ENCODE results near the gene RFK.

Gene RFK

DNA sequence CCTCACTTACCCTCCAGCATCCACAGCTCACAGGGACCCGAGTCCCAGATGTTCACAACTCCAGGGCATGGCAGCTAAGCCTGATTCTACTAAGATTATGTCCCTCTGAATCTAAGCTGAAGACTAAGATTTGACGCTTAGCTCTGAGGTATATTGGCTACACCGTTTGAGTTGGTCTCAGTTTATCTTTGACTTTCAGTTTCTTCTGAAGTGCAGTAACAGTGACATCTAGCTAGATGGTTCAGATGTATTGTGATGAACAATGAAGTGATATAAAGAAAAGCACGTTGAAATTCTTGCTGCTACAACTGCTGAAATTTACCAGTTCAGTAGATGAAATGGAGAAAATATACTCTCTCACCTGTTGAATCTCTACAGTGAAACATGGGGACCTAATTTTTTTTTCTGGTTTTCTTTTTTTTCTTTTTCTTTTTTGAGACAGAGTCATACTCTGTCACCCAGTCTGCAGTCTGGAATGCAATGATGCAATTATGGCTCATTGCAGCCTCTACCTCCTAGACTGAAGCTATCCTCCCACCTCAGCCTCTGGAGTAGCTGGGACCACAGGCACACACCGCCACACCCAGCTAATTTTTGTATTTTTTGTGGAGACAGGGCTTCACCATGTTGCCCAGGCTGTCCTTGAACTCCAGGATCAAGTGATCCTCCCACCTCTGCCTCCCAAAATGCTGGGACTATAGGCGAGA is 15.7 kb downstream of the RFK start:
- no peak for DNase-seq (ENCODE audit: low spot score)
- H3K4me3 ChIP-seq: no peak overlapping the region
- TF ChIP-seq CTCF (IDR thresholded peaks at IDR 0.05): no peak
- no peak overlapping the region for H3K27ac ChIP-seq

DNA sequence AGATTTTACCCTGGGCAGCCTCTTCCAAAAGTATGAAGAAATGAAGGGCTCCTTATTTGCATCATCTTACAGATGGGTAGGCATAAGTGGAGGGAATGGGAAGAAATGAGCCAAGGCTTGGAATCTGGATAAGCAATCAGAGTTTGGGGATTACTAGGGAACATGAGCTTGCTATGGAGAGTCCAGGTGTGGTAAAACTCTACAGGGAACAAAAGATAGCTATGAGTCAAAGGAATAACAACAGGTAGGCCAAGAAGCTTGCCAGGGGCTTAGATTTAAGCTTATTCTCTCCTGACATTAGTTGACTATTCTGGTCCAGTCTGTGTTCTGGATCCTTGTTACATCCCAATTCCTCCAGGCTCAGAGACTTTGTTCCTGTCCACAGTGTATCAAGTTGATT is 16.4 kb downstream of the RFK start:
- DNase-seq (ENCODE audit: low spot score): no peak
- no peak overlapping the region for H3K4me3 ChIP-seq
- H3K27ac ChIP-seq: no peak overlapping the region
- TF ChIP-seq CTCF (IDR thresholded peaks at IDR 0.05): no peak

DNA sequence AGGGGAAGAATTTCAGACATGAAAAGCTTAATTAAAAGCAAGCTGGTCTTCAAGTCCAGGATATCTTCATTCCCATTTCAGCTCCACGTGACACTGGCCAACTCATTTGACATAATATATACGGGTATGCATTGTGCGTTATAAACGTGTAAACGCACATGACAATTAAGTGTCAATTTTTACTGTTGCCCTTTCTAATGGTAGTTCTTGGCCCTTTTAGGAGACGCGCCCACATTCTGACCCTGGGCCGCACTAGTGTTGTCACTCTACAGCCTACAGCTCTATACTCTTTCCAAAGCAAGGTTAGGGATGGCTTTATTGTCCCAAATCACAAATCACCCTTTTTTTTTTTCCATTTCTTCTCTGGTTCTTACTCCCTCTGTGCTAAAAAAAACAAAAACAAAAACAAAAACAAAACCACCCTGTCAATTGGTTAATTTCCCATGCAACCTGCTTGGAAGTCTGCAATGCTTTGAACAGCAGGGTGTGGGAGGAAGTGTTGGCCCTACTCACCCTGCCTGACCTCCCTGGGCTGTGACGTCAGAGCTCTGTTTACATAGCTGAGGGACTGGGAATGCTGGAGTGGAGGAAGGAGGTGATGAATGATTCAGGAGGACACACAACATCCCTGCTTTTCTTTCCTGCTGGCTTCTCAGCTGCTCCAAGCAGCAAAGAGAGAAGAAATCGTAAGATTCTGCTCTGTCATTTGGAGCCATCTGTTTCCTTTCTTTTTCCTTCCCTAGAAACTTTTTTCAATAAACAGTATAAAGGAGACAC is 19.3 kb downstream of the RFK start:
- Histone ChIP-seq H3K27ac (no peak overlapping the region), H3K4me3 (no peak overlapping the region)
- no peak for DNase-seq (ENCODE audit: low spot score)
- no peak for TF ChIP-seq CTCF (IDR thresholded peaks at IDR 0.05)

DNA sequence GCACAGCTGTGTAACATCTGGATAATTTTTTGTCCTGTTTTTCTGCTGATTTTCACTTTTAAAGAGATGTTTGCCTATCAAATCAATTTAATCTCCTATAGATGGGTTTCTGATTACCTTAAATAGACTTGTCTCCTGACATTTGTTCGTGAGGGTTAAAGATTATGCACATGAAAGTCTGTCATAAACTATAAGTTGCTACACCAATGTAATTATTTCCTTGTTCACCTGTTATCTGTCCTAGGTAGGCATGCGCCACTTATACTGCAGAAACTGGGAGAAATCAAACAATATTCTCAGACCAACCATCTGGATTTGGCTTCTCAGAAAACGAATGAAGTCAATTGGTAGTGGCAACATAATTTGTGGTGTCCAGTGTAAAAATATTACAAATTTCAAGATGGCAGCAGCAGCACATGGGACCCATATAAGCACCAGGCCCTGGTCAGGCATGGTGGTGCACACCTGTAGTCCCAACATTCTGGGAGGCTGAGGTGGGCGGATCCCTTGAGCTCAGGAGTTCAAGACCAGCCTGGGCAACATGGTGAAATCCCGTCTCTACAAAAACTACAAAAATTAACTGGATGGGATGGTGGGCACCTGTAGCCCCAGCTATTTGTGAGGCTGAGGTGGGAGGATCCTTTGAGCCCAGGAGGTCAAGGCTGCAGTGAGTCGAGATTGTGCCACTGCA is 20.3 kb downstream of the RFK start:
- Histone ChIP-seq H3K27ac (no peak overlapping the region), H3K4me3 (no peak overlapping the region)
- no peak for DNase-seq (ENCODE audit: low spot score)
- no peak for TF ChIP-seq CTCF (IDR thresholded peaks at IDR 0.05)

GRCh38 chr9:76373173-76373783 is 20.9 kb downstream of the RFK start:
- peak overlapping the region in 1 of 2 donors; percentile 6 for H3K27ac ChIP-seq
- H3K4me3 ChIP-seq: no peak overlapping the region
- TF ChIP-seq CTCF (IDR thresholded peaks at IDR 0.05): no peak
- DNase-seq (ENCODE audit: low spot score): no peak

DNA sequence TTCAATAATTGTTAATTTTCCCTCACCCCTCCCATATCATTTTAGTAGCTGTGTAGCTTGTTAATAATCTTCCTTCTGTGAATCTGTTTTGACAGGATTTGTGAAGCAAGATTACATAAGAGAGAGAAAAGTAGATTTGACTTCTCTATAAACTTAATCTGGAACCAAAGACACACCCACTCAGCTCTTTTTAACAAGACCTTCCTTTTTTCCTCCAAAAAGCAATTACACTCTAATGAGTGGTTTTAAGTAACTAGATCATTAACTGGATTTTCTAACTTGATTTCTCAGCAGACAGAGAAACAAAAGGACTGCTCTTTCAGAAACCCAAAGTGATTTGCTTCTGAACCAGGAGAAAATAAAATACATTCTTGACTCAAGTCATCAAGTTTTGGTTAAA is 21.9 kb downstream of the RFK start:
- DNase-seq (ENCODE audit: low spot score): no peak
- TF ChIP-seq CTCF (IDR thresholded peaks at IDR 0.05): no peak
- Histone ChIP-seq H3K4me3 (no peak overlapping the region), H3K27ac (peak overlapping the region in 1 of 2 donors; percentile 6)
